NCI-H774 (cell line): ENCODE data around the gene DMXL2.
"Not testable (repeated sequence)": the region's sequence is repeated elsewhere in the genome, so short reads cannot be mapped to it uniquely, and the experiment has no call there.

Experiments used
- DNase-seq: peaks from one replicate; lab custom pipeline; 2025; lab: John Stamatoyannopoulos, UW

The DMXL2 gene

DNA sequence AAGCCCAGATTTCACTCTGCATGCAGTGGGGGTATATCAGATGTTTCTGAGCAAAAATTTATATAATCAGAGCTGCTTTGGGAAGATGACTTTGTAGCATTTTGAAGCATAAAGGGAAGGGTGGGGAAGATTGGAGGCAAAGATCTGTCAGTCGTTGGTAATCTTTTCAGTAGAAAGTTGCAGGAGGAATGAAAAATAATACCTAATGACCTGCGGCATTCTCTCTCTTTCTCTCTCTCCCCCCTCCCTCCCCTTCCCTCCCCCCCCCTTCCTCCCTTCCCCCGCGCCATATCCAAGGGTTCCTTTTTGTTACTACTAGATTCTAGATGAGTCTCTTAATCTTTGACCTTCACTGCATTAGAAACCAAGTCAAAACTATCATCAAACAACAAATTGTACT, 1.5 kb upstream of the DMXL2 start:
- no peak for DNase-seq

GRCh38 chr15:51623386-51623938, 891 bp upstream of the DMXL2 start:
- DNase-seq = no peak

DNA sequence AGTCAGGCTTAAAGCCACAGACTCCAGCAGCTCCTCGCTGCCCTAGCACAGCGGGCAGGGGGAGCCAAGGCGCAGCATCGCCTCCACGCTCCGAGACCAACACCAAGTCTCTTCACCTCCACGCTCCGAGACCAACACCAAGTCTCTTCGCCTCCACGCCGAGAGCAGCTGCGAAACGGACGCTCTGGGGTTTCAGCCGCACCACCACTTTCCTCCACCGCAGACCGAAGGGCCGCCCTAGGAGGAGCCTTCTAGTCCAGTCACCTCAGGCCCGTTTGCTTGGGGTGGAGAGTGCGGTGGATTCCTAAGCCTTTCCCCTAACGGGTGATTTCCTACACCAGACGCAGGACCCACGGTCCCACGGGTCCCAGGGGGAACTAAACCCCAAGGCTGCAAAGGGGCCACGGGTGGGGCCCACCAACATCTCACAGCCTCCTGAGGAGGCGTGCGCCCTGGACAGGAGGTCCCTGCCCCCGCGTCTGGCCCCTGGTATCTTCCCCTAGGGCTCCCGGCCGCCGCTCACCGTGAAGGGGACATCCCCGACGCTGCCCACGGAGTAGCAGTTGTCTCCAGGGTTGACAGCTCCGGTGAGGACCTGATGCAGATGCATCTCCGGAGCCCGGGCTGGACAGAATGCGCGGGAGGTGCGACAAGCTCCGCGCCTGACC, 501 bp downstream of the DMXL2 start:
- DNase-seq = no peak

DNA sequence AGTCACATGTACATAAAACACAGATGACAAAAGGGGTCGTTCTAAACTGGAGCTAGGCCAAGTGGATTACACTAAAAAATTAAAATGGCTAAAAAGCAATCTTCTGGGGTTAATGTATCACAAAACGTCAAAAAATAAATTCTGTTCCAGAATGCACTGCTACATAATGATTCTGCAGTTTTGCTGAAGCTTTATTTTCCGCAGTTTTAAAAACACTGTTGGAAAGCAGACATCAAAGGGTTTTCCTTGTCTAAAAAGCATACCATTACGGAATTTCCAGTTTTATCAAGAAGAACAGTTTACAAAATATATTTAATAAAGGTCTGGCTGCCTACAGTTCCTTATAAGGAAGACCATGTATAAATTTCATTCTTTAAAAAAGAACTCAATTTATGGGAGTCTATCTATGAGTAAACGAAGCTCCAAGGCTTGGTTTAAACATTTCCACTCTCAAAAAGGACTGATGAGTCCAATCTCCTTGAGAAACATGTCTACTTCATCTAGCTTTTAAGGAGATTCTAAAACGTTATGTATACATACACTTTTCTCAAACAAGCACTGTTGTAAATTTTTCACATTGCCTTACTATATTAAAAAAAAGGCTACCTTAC, 1.3 kb downstream of the DMXL2 start:
- no peak for DNase-seq

DNA sequence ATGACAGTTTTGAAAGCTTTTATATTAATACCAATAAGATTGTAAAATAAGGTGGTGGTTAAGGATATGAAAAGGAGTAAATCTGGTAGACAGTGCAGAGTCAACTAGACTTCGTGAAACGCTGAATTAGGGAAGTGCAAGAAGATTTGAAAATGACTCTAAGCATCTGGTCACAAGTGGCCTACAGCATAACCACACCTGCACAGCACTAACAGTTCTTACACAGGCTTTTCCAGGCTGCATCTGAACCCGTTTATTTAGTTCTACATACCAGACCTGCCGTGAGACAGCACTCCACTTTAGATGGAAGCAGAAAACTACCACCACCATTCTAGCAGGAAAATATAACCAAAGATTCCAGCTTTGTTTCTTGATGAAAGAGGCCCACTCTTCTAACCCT, 1.9 kb downstream of the DMXL2 start:
- no peak for DNase-seq

DNA sequence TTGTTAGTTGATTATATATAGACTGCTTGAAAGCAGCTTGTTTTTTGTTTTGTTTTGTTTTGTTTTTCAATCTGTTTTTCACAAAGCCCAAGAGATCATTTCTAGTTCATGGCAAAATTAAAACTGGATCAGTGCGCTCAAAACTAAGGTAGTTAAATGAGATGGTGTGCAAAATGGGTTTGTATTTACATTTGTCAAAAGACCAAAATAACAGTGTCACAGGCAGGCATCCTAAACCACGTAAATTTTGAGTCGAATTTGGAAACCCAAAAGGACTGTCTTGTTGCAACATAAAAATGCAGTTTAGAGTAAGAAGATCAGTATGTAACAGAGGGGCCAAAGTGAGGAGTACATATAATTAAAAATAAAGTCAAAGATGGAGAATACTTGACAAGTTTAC, 2.4 kb downstream of the DMXL2 start:
- no peak for DNase-seq

DNA sequence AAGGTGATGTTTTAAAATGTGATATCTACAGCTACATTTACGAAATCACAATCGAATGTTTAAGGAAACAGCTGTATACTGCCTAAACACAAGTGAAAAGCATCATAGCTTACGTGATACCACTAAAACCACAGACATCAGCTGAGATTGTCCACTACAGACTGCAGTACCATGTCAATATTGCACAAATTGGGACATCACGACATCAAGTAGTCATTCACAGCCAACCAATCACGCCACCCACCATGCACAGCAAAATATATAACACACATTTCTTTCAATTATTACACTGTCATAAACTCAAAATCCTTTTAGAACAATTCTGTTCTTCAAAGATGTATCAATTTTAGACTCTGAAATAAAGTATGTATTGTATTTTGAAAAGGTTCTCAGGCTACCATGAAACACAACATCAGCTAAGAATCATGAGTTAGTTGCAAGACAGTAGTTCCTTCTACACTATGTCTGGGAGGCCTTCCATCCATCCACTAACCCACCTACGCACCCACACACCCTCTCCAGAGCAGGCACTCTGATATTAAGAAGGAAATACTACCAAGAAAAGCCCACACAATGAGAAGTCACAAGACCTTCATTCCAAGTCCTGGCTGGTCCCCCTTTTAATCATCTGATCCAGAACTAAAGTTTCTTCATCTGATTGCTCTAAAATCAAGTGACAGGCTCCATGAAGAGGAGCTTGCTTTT, 3.1 kb downstream of the DMXL2 start:
- no peak for DNase-seq

DNA sequence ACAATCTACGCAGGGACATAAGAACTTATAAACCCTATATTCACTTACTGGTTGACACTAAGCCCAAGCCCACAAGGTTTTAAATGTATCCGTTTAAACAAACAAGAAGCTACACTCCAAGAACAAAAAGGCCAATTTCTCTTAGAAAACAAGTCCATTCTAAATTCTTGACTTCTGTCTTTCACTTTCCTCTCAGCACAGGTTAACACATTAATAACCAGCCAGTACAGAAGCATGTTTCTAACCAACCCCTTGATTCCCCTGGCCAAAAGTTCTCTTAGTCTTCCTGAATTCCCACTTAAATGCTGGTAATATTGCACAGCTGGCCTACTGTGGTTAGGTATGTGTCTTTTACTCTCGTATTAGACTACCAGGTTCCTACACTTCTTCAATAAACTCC, 4.7 kb downstream of the DMXL2 start:
- no peak for DNase-seq

- DNase-seq = no peak
These were observed 8.6 kb downstream of the DMXL2 start for GRCh38 chr15:51613951-51614350.

DNA sequence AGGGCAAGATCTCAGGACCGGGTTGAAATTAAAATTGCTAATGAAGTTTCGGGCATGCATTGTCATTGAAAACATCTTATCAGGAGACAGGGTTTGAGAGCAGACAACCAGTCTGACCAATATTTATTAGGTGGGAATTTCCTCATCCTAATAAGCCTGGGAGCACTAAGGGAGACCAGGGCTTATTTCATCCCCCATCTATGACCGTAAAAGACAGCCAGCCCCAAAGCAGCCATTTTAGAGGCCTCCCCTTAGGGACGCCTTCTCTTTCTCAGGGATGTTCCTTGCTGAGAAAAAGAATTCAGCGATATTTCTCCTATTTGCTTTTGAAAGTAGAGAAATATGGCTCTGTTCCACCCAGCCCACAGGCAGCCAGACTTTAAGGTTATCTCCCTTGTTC, 9.9 kb downstream of the DMXL2 start:
- DNase-seq = not testable (repeated sequence)

DNA sequence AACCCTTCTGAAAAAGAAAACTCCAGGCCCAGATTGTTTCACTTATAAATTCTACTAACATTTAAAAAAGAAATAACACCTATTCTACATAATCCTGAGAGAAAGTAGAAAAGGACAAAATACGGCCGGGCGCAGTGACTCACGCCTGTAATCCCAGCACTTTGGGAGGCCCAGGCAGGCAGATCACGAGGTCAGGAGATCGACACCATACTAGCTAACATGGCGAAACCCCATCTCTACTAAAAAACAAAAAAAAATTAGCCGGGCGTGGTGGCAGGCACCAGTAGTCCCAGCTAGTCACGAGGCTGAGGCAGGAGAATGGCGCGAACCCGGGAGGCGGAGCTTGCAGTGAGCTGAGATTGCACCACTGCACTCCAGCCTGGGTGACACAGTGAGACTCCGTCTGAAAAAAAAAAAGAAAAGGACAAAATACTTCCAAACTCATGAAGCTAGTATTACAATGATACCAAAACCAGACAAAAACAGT, 19.1 kb downstream of the DMXL2 start:
- not testable (repeated sequence) for DNase-seq

DNA sequence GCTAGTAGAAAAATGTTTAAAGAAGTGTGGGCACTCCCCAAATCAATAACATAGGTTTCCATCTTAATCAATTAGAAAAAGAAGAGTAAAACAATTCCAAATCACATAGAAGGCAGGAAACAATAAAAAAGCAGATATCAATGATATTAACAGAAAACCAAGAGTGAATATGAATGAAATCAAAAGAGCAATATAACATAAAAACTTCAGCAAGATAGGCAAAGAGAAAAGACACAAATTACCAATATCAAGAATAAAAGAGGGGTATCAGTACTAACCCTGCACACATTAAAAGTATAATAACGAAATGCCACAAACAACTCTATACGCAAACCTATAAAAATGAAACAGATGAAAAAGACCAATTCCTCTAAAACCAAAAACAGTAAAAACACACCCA, 19.6 kb downstream of the DMXL2 start:
- DNase-seq = no peak

DNA sequence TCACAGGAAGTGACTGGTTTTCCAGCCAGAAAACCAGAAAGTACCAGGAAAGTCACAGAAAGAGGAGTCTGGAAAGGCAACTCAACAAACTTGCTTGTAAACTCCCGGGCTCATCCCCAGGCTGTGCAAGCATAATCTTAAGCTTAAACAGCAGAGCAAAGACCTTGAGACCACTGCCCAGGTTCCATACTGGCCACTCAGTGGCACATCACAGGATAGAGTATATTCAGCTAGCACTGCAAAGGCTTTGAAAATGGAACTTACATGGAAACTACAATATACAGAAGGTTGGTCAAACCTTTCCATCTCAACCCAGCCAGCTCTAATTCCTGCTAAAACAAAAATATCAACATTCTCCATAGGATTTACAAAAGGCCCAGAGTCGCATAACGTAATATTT, 20.1 kb downstream of the DMXL2 start:
- no peak for DNase-seq

GRCh38 chr15:51601801-51602200, 20.8 kb downstream of the DMXL2 start:
- no peak for DNase-seq

GRCh38 chr15:51600114-51600513, 22.5 kb downstream of the DMXL2 start:
- DNase-seq = no peak

- DNase-seq = no peak
These were observed 32.5 kb downstream of the DMXL2 start for GRCh38 chr15:51589881-51590568.

GRCh38 chr15:51588966-51589365, 33.6 kb downstream of the DMXL2 start:
- no peak for DNase-seq

DNA sequence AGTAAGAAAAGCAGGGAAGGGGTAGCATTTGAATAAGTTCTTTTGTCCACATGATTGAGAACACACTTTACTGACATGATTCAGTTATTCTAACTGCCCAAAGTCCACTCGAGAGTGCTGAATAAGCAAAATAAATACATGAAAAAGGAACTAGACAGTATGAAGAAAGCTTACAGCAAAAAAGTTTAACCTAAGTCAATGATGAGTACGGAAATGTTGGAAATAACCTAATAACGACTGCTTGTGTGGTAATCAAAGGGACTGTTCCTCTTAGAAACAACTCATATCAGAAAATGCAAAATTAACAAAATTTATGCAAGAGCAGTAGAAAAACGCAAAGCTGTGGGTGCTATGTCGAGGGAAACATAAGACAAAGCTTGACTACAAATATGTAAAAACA, 36.6 kb downstream of the DMXL2 start:
- no peak for DNase-seq

DNA sequence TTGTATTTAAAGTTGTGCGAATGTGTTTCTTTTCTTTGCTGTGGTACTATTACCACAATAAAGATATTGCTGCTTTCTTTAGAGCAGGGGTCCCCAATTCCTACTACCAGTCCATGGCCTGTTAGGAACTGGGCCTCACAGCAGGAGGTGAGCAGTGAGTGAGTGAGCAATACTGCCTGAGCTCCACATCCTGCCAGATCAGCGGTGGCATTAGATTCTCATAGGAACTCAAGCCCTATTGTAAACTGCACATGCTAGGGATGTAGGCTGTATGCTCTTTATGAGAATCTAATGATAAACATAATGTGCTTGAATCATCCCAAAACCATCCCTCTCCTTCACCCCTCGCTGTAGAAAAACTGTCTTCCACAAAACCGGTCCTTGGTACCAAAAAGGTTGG, 41.6 kb downstream of the DMXL2 start:
- DNase-seq = no peak

DNA sequence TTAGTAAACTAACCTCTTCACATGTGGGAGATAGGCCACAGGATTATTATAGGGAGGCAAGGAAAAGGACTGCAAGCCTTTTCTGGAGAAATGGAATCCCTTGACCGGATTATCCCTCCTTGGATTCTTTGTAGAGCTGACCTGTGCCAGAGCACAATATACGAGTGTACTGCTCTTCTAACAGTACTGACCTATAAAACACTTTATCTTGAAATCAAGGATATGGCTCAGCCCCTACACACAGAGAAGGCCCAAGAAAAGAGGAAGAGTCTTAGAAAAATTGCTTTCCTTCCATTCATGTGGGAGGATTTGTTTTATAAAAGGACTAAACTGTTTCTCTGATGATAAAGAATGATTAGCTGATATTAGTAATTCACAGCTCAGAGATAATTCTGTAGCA, 42.2 kb downstream of the DMXL2 start:
- no peak for DNase-seq

- no peak for DNase-seq
These were observed 43.6 kb downstream of the DMXL2 start for GRCh38 chr15:51579012-51579411.

GRCh38 chr15:51577636-51578304, 44.8 kb downstream of the DMXL2 start:
- no peak for DNase-seq
